Mucosa of descending colon (tissue), 3 donors: ENCODE data around the gene HEATR3. TPM values are rescaled to one million over a fixed set of nuclear protein-coding genes. Genes with fewer than 3 reads are reported as not detected.
A peak's percentile ranks its signal among the peaks of the same experiment; 100 is the strongest.

Experiments used
- ATAC-seq: fragments of 200-7000 bp; cut with Tn5 transposase; one replicate; pipeline ENCODE4 v1.9.1; 2020; ENCODE audit warnings: mild to moderate bottlenecking, moderate library complexity
- DNase-seq, 3 donors: peaks; one replicate each; pipeline ENCODE4 v3.0.0-alpha.2; 2020
- H3K36me3 ChIP-seq: fragments of 200-600 bp; one replicate; pipeline ENCODE4 v1.8.0; 2021; ENCODE audit warnings: low read depth, mild to moderate bottlenecking
- H3K4me1 ChIP-seq: fragments of 200-600 bp; one replicate; pipeline ENCODE4 v1.8.0; 2021; ENCODE audit warnings: low read depth, mild to moderate bottlenecking
- H3K4me3 ChIP-seq: fragments of 200-600 bp; one replicate; pipeline ENCODE4 v1.8.0; 2021; ENCODE audit warnings: mild to moderate bottlenecking
- H3K9me3 ChIP-seq: fragments of 200-600 bp; one replicate; pipeline ENCODE4 v1.8.0; 2021; ENCODE audit warnings: mild to moderate bottlenecking
- intact Hi-C, 2 donors: fragments of 100-400 bp; cut with DNase I in 1 of 2; cut with micrococcal nuclease in 1 of 2; formaldehyde crosslinking; loops; one replicate each; pipeline versions ENCODE4 v1.11.0 to v1.11.1; 2022; cut with DNase I, micrococcal nuclease
- total RNA-seq, 3 donors: library from RNA; stranded (reverse); fragmentation: NEBNext Ultra II Directional in 2 of 3; extraction: Animal tissue kit (Norgen Biotek cat#: 25700) in 2 of 3; gene quantifications; one replicate each; pipeline versions ENCODE4 v1.2.1 to v1.2.4, GENCODE V29; 2021 to 2023
- TF ChIP-seq, protein P1 (sequence below): fragments of 200-600 bp; IDR thresholded peaks from one replicate; pipeline ENCODE4 v1.8.0; 2022; ENCODE audit warnings: antibody characterized with exemption, mild to moderate bottlenecking
- donor health status: DM: no; HTN: no; CAD: no; lungs with moderate emphysema.
- donor health status: DM: no; HTN: no; CAD: no.
- donor health status: DM: no; HTN: yes; CAD: no.

Gene HEATR3
- total RNA-seq, 3 donors from 2014 or later: 19.1 to 24.1 (median 22.1) TPM

DNA sequence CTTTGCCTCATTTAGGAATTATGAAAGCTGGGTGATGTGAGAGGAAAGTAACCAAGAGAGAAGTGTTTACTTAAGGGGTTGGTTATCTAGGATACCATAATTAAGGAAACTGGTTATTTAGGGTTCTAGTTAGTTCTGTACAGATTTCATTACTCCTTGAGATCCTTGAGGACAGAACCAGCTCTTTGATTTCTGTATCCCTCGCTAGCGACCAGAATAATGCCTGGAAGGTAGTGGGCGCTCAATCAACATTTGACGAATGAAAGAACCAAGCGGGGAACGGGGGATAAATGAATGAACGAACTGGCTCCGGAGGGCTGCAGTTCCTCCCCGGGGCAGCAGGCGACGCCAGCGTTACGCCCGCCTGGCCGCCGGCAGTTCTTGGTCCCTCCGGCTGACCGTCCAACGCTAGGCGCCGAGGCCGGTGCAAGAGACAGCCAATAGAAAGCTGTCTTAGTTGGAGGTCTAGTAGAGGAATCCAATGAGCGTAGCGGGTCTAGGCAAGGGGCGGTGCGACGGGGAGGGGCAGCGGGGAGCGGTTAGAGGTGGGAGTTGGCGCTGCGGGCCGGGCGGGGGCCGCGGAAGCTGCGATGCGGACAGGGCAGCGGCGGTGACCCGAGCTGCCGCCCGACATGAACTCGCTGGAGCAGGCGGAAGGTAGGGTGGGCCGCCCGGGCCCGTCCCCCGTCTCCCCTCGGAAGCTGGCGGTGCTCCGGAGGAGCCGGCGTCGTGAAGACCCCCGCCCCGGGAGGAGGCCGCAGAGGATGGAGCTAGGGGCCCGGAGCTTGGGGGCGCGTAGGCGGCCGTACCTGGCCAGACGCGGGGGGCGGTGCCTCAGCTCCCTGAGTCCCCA lies 40.9 kb upstream of the HEATR3 start, which contains the start of gene CNEP1R1:
TSS of gene CNEP1R1 (plus strand) at position 542 of the 853 bp plus-strand sequence. CDS start at position 633, 91 bp downstream.
- Histone ChIP-seq H3K4me3 (peak within 1 kb of the TSS; percentile 88), H3K9me3 (no peaks in the 10 kb centered on the region), H3K36me3 (no peaks in the 10 kb centered on the region), H3K4me1 (peaks cover 17% of the 10 kb centered on the region)
- peak; percentile 100 for ATAC-seq
- intact Hi-C loops: loop anchor here in 1 of 2 donors (5.0 kb wide), 1 partner anchor 642 kb away; no protein-coding TSS in a partner anchor
- TF ChIP-seq, protein P1, sequence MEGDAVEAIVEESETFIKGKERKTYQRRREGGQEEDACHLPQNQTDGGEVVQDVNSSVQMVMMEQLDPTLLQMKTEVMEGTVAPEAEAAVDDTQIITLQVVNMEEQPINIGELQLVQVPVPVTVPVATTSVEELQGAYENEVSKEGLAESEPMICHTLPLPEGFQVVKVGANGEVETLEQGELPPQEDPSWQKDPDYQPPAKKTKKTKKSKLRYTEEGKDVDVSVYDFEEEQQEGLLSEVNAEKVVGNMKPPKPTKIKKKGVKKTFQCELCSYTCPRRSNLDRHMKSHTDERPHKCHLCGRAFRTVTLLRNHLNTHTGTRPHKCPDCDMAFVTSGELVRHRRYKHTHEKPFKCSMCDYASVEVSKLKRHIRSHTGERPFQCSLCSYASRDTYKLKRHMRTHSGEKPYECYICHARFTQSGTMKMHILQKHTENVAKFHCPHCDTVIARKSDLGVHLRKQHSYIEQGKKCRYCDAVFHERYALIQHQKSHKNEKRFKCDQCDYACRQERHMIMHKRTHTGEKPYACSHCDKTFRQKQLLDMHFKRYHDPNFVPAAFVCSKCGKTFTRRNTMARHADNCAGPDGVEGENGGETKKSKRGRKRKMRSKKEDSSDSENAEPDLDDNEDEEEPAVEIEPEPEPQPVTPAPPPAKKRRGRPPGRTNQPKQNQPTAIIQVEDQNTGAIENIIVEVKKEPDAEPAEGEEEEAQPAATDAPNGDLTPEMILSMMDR: peak; percentile 100
- peak; percentile 94 to 96 (median 96) for DNase-seq

DNA sequence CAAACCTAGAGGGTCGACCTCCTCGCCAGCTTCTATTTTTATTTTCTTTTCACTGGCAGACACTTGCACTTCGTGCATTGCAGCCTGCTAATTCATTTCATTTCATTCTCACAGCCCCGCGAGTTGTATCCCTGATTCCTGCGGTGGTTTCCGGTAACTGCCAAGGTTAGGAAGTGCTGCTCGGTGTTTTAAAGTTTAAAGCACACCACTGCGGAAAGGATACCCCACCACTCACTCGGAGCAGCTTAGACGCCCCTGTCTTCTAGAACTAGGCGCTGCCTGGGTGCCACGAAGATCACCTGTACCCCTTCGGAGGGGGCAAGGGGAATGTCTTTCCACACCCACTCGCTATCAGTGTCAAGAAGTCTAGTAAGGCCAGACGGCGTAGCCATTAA lies 40.2 kb upstream of the HEATR3 start:
- peak overlapping the region; percentile 88 for H3K4me3 ChIP-seq
- intact Hi-C loops: no loop called here
- peaks cover 17% of the 10 kb centered on the region for H3K4me1 ChIP-seq
- TF ChIP-seq, protein P1: no peak
- DNase-seq: peak in 1 of 3 donors; percentile 43
- H3K36me3 ChIP-seq: no peaks in the 10 kb centered on the region
- no peaks in the 10 kb centered on the region for H3K9me3 ChIP-seq
- ATAC-seq: peak; percentile 31

DNA sequence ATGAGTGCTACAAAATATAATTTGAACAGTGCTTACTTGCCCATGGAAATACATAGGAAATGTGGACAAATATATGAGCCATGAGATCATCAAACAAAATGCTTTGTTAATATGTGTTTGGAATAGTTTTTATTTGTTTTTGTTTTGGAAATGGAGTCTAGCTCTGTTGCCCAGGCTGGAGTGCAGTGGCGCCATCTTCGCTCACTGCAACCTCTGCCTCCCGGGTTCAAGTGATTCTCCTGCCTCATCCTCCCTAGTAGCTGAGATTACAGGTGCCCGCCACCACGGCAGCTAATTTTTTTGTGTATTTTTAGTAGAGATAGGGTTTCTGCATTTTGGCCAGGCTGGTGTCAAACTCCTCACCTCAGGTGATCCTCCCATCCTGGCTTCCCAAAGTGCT lies 37.9 kb upstream of the HEATR3 start:
- intact Hi-C loops: no loop called here
- Histone ChIP-seq H3K9me3 (no peaks in the 10 kb centered on the region), H3K4me3 (no peak overlapping the region), H3K36me3 (no peaks in the 10 kb centered on the region), H3K4me1 (peaks cover 17% of the 10 kb centered on the region)
- no peak for DNase-seq
- TF ChIP-seq, protein P1: no peak
- ATAC-seq: no peak

DNA sequence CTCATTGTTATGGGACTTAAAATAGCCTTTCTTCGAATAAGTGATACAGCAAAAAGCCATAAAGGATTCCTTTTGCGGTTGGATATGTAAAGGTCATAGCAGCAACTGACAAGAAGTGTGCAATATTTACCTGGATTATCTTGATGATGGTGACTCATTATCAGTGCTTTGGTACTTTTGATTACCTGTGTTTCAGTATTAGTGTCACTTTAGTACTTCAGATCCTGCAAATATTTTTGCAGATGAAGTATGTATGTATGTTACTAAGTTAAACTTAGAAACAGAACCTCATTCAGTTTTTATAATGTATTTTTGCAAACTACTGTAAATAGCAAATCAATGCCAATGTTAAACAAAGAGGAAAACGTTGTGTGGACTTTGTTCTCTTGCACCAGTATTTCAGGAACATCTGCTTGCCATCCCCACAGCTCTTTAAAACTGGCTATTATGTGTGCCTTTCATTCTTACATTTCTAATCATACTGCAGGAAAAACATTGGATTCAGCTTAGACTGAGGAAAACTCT lies 30.2 kb upstream of the HEATR3 start:
- peak in 1 of 3 donors; percentile 41 for DNase-seq

DNA sequence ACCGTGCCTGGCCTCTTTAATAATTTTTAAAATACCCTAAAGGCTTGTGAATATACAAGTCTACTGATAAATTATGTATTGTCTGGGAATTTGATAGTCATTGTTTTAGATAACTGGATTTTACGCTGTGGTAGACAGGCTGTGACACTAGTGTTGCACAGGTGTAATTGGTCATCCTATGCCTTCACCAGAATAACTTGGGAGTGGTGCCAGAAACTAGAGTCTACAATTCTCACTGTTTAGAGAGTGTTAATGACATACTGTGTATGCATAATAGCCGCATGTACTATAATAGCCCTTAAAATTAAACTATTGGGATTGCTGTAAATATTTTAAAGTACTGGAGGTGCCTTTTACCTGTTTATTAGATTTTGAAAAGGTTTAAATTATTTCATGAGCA lies 29.3 kb upstream of the HEATR3 start:
- intact Hi-C loops: loop anchor here in 1 of 2 donors (5.0 kb wide), 1 partner anchor 116 kb away; the partner anchor contains the start of gene TENT4B
- Histone ChIP-seq H3K4me3 (no peak overlapping the region), H3K4me1 (peaks cover 30% of the 10 kb centered on the region), H3K36me3 (peaks cover 5% of the 10 kb centered on the region), H3K9me3 (no peaks in the 10 kb centered on the region)
- TF ChIP-seq, protein P1: no peak
- peak; percentile 63 for ATAC-seq
- peak in 1 of 3 donors; percentile 34 for DNase-seq

More for the DNA sequence above, 30.2 kb upstream of the HEATR3 start:
- Histone ChIP-seq H3K4me3 (no peak overlapping the region), H3K9me3 (no peaks in the 10 kb centered on the region), H3K36me3 (peaks cover 5% of the 10 kb centered on the region), H3K4me1 (peaks cover 30% of the 10 kb centered on the region)
- TF ChIP-seq, protein P1: no peak
- peak; percentile 78 for ATAC-seq
- intact Hi-C loops: loop anchor here in 1 of 2 donors (5.0 kb wide), 1 partner anchor 117 kb away; the partner anchor contains the start of gene TENT4B
